ENCODE results near the gene NDUFC2. TPM values are rescaled to one million over a fixed set of nuclear protein-coding genes. Genes with fewer than 3 reads are reported as not detected.

Gene NDUFC2
- total RNA-seq, 3 donors from 2014 or later: 168 to 208 (median 183) TPM

GRCh38 chr11:78036313-78036712 lies 43.3 kb downstream of the NDUFC2 start:
- Histone ChIP-seq H3K36me3 (ENCODE audit: low read depth) (no peaks in the 10 kb centered on the region), H3K9me3 (no peaks in the 10 kb centered on the region), H3K4me3 (no peak overlapping the region), H3K4me1 (ENCODE audit: low read depth) (peaks cover 40% of the 10 kb centered on the region)
- ATAC-seq: no peak
- intact Hi-C loops (cut with DNase I, micrococcal nuclease): no loop called here
- no peak for DNase-seq
- TF ChIP-seq, protein P1, sequence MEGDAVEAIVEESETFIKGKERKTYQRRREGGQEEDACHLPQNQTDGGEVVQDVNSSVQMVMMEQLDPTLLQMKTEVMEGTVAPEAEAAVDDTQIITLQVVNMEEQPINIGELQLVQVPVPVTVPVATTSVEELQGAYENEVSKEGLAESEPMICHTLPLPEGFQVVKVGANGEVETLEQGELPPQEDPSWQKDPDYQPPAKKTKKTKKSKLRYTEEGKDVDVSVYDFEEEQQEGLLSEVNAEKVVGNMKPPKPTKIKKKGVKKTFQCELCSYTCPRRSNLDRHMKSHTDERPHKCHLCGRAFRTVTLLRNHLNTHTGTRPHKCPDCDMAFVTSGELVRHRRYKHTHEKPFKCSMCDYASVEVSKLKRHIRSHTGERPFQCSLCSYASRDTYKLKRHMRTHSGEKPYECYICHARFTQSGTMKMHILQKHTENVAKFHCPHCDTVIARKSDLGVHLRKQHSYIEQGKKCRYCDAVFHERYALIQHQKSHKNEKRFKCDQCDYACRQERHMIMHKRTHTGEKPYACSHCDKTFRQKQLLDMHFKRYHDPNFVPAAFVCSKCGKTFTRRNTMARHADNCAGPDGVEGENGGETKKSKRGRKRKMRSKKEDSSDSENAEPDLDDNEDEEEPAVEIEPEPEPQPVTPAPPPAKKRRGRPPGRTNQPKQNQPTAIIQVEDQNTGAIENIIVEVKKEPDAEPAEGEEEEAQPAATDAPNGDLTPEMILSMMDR (IDR thresholded peaks at IDR 0.05): no peak

DNA sequence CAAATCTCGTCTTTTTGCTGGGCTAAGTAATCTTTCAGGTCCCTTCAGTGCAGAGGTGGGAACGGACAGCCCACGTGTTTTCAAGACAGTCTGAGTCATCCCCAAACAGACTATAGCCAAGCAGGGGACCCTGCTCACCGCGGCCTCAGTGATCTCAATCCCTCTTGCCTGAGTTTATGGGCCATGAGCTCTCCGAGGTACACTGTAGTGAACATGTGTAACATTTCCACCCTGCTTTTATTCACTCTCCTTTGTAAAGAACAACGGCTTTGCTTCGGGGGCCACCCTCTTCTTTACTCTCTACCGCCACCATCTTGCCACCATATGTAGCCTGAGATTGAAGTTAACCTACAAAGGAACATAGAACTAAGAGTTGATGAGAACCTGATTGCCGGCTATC lies 45.0 kb downstream of the NDUFC2 start:
- Histone ChIP-seq H3K36me3 (ENCODE audit: low read depth) (no peaks in the 10 kb centered on the region), H3K4me1 (ENCODE audit: low read depth) (peaks cover 25% of the 10 kb centered on the region), H3K9me3 (no peaks in the 10 kb centered on the region), H3K4me3 (no peak overlapping the region)
- TF ChIP-seq, protein P1 (IDR thresholded peaks at IDR 0.05): no peak
- no peak for ATAC-seq
- DNase-seq: no peak
- intact Hi-C loops (cut with DNase I, micrococcal nuclease): no loop called here

DNA sequence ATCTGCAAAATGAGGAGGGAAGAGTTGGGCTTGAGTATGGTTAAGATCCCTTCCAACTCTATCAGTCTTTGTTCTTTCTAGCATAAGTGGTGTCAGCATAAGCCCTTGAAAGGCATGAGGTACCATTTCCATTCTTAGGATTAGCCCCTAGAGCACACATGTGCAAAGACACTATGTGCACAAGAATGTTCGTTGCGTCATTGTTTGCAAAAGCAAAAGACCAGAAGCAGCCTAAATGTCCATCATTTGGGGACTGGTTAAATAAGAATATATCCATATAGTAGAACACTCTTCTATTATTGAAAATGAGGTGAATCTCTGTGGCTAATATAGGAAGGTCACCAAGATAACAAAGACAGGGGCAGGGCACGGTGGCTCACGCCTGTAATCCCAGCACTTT lies 46.6 kb downstream of the NDUFC2 start:
- Histone ChIP-seq H3K36me3 (ENCODE audit: low read depth) (no peaks in the 10 kb centered on the region), H3K9me3 (no peaks in the 10 kb centered on the region), H3K4me3 (no peak overlapping the region), H3K4me1 (ENCODE audit: low read depth) (peaks cover 10% of the 10 kb centered on the region)
- TF ChIP-seq, protein P1 (IDR thresholded peaks at IDR 0.05): no peak
- ATAC-seq: no peak
- DNase-seq: no peak
- intact Hi-C loops (cut with DNase I, micrococcal nuclease): no loop called here

- no peak for DNase-seq
These were observed 47.6 kb downstream of the NDUFC2 start for GRCh38 chr11:78032090-78032489.

GRCh38 chr11:78031629-78032028 lies 48.0 kb downstream of the NDUFC2 start:
- intact Hi-C loops (cut with DNase I, micrococcal nuclease): no loop called here
- Histone ChIP-seq H3K4me3 (no peak overlapping the region), H3K9me3 (no peaks in the 10 kb centered on the region), H3K4me1 (ENCODE audit: low read depth) (no peaks in the 10 kb centered on the region), H3K36me3 (ENCODE audit: low read depth) (no peaks in the 10 kb centered on the region)
- ATAC-seq (no peak), DNase-seq (no peak)
- TF ChIP-seq, protein P1 (IDR thresholded peaks at IDR 0.05): no peak

More at GRCh38 chr11:78032090-78032489, 47.6 kb downstream of the NDUFC2 start:
- TF ChIP-seq, protein P1 (IDR thresholded peaks at IDR 0.05): no peak
- H3K9me3 ChIP-seq: no peaks in the 10 kb centered on the region
- peaks cover 3% of the 10 kb centered on the region for H3K4me1 ChIP-seq (ENCODE audit: low read depth)
- H3K4me3 ChIP-seq: no peak overlapping the region
- no peaks in the 10 kb centered on the region for H3K36me3 ChIP-seq (ENCODE audit: low read depth)
- ATAC-seq: no peak
- intact Hi-C loops (cut with DNase I, micrococcal nuclease): no loop called here

All from mucosa of descending colon (tissue), 3 donors.